SJSA1 (cell line): Measurements from ENCODE around the gene MMAB. TPM values are rescaled to one million over a fixed set of nuclear protein-coding genes. Genes with fewer than 3 reads are reported as not detected.

Source experiments
- DNase-seq, 2 experiments: peaks; one replicate each; pipeline ENCODE4 v3.0.0-alpha.2; 2015 to 2020; ENCODE audit warnings: low spot score in 2 of 2, low read depth in 1 of 2
- H3K27ac ChIP-seq: fragments of 250-450 bp; sonication (Bioruptor Pico); 2 replicates; pipeline ENCODE4 v1.5.1; 2020; ENCODE audit warnings: mild to moderate bottlenecking, moderate library complexity
- H3K27me3 ChIP-seq: fragments of 250-450 bp; sonication (Bioruptor Pico); replicated peaks from 2 replicates; pipeline ENCODE4 v1.5.1; 2020; ENCODE audit warnings: mild to moderate bottlenecking, moderate library complexity
- H3K36me3 ChIP-seq: fragments of 250-450 bp; sonication (Bioruptor Pico); 2 replicates; pipeline ENCODE4 v1.5.1; 2020; ENCODE audit warnings: mild to moderate bottlenecking
- H3K4me1 ChIP-seq: fragments of 250-450 bp; sonication (Bioruptor Pico); replicated peaks from 2 replicates; pipeline ENCODE4 v1.6.1; 2021; ENCODE audit warnings: mild to moderate bottlenecking
- H3K4me3 ChIP-seq: fragments of 250-450 bp; sonication (Bioruptor Pico); 2 replicates; pipeline ENCODE4 v1.5.1; 2020; ENCODE audit warnings: mild to moderate bottlenecking
- H3K9me3 ChIP-seq: fragments of 250-450 bp; sonication (Bioruptor Pico); replicated peaks from 2 replicates; pipeline ENCODE4 v1.5.1; 2020; ENCODE audit warnings: mild to moderate bottlenecking
- total RNA-seq: library from RNA; depleted of rRNA; stranded (reverse); fragments of >200 nt; shearing (Covaris generic); gene quantifications from 2 replicates; pipeline ENCODE4 v1.2.3, GENCODE V29; 2014

MMAB gene
- total RNA-seq, 1 experiment from 2014 or later, result 33.3 TPM

DNA sequence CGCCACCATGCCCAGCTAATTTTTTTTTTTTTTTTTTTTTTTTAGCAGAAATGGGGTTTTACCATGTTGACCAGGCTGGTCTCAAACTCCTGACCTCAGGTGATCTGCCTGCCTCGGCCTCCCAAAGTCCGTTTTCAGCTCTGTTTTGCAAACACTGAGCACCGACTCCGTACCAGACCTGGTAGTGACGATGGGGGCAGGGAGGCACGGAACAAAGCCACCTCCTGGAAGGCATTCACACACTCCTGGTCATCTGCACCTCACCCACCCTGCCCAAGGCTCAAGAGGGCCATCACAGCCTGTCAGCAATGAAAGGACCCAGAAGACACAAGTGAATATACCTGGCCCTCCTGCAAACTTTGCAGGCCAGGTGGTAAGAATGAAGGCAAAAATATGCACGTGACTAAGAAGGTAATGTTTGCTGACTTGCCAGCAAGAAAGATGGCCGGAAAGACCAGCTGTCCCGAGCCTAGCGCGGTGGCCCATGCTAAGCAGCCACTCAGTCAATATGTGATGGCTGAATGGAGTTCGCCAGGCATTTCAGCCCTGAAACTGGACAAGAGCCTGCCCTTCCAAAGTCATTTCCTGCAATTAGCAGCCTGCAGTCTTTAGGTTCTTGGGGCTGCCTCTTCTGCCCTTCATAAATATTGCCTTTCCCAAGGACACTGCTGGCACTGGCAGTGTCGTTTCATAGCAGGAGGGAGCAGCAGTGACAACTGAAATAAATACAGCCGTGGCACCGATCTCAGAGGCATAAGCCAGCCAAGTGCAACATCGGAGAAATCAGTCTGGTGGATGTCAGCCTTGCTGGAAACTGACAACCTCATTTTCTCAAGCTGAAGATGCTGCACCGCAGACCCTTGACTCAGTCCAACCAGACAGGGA, 17.6 kb downstream of the MMAB start:
- no peak overlapping the region for H3K27ac ChIP-seq
- no peak for DNase-seq
- peaks cover 14% of the 10 kb centered on the region; the same call in 1 of the 2 replicates for H3K27me3 ChIP-seq
- no peaks in the 10 kb centered on the region for H3K4me1 ChIP-seq
- H3K4me3 ChIP-seq, result no peak overlapping the region
- no peaks in the 10 kb centered on the region for H3K9me3 ChIP-seq
- no peaks in the 10 kb centered on the region for H3K36me3 ChIP-seq

DNA sequence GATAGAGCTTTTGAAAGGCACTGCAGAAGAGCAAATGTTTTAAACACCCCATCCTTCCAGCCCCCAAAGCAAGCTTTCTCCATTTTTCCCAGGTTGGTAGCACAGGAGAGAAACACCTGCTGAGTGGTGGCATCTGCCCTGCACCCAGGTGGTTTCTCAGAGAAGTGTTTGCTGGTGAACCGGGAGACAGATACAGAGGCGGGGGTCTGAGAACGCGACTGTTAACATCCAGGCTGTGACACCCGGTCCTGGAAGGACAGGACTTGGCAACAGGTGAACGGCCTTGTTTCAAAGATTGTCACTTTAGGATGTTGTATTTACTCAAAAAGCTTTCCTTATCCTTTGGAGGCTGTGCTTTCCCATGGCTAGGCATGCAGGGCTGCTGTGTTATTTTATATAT, 18.5 kb downstream of the MMAB start:
- Histone ChIP-seq H3K9me3 (no peaks in the 10 kb centered on the region), H3K27me3 (peaks cover 20% of the 10 kb centered on the region), H3K36me3 (no peaks in the 10 kb centered on the region), H3K4me1 (no peaks in the 10 kb centered on the region), H3K27ac (no peak overlapping the region), H3K4me3 (no peak overlapping the region)
- DNase-seq, result no peak

DNA sequence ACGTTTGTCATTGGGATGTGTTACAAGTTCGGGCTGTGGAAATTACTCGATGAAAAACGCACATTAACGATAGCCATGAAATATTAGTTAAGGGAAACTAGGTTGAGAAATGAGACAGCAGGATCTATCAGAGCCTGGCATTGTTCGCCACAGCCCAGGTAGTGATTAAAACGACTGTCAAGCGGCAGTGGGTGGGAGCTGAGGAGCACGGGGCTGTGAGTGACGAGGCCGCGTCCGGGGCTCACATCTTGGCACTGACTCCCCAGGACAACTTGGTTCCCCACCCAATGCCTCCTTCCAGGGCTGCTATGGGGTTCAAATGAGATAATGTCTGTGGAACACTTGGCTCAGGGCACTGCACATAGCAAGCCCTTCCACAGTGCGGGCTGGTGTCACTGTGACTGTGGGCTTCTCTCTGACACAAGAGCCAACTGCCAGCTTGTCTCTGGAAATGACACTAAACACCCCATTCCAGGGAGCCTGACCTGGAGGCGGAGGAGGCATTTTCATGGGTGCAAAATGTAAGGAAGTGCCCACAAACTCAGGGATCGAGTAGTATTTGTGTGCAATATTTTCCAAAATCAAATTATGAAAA, 19.3 kb downstream of the MMAB start:
- Histone ChIP-seq H3K4me1 (no peaks in the 10 kb centered on the region), H3K4me3 (no peak overlapping the region), H3K9me3 (no peaks in the 10 kb centered on the region), H3K36me3 (no peaks in the 10 kb centered on the region), H3K27me3 (peaks cover 23% of the 10 kb centered on the region), H3K27ac (no peak overlapping the region)
- DNase-seq, result no peak

GRCh38 chr12:109553483-109553882, 19.8 kb downstream of the MMAB start:
- Histone ChIP-seq H3K27ac (no peak overlapping the region), H3K9me3 (no peaks in the 10 kb centered on the region), H3K27me3 (peaks cover 27% of the 10 kb centered on the region), H3K4me3 (no peak overlapping the region), H3K36me3 (no peaks in the 10 kb centered on the region), H3K4me1 (no peaks in the 10 kb centered on the region)
- no peak for DNase-seq

- Histone ChIP-seq H3K9me3 (no peaks in the 10 kb centered on the region), H3K36me3 (no peaks in the 10 kb centered on the region), H3K27me3 (peaks cover 29% of the 10 kb centered on the region), H3K27ac (no peak overlapping the region), H3K4me3 (no peak overlapping the region), H3K4me1 (no peaks in the 10 kb centered on the region)
- DNase-seq, result no peak
Measured at GRCh38 chr12:109552971-109553370, 20.3 kb downstream of the MMAB start.

GRCh38 chr12:109551108-109551507, 22.2 kb downstream of the MMAB start:
- Histone ChIP-seq H3K4me1 (no peaks in the 10 kb centered on the region), H3K27me3 (peaks cover 29% of the 10 kb centered on the region), H3K4me3 (no peak overlapping the region), H3K27ac (no peak overlapping the region), H3K9me3 (no peaks in the 10 kb centered on the region), H3K36me3 (no peaks in the 10 kb centered on the region)
- no peak for DNase-seq

DNA sequence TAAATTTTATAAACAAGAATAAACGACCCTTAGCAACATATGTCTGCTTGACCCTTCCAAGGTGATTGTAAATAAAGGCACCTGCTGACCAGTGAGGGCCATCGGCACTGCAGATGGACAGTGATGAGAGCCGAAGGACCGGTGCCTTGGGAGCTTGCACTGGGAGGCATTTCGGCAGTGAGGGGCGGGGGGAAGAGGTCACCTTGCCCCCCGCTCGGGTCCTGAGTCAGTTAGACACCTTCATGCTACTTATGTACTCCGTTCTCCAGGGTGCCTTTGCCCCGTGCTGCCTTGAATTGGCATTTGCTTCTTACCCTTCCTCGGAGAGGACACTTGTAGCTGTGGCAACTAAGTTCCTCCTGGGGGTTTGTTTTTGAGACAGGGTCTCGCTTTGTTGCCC, 23.0 kb downstream of the MMAB start:
- Histone ChIP-seq H3K36me3 (no peaks in the 10 kb centered on the region), H3K4me3 (no peak overlapping the region), H3K4me1 (peaks cover under 1% of the 10 kb centered on the region; the same call in 1 of the 2 replicates), H3K9me3 (no peaks in the 10 kb centered on the region), H3K27me3 (peaks cover 29% of the 10 kb centered on the region), H3K27ac (no peak overlapping the region)
- DNase-seq, result no peak

GRCh38 chr12:109549613-109550270, 23.6 kb downstream of the MMAB start:
- Histone ChIP-seq H3K36me3 (no peaks in the 10 kb centered on the region), H3K4me3 (no peak overlapping the region), H3K9me3 (no peaks in the 10 kb centered on the region), H3K27ac (no peak overlapping the region), H3K4me1 (peaks cover 6% of the 10 kb centered on the region; the same call in 1 of the 2 replicates), H3K27me3 (peaks cover 28% of the 10 kb centered on the region)
- no peak for DNase-seq

GRCh38 chr12:109548258-109548657, 25.0 kb downstream of the MMAB start:
- peaks cover 19% of the 10 kb centered on the region for H3K27me3 ChIP-seq
- H3K4me3 ChIP-seq, result no peak overlapping the region
- no peak for DNase-seq
- H3K27ac ChIP-seq, result no peak overlapping the region
- H3K9me3 ChIP-seq, result no peaks in the 10 kb centered on the region
- peaks cover 6% of the 10 kb centered on the region; the same call in 1 of the 2 replicates for H3K4me1 ChIP-seq
- H3K36me3 ChIP-seq, result no peaks in the 10 kb centered on the region

DNA sequence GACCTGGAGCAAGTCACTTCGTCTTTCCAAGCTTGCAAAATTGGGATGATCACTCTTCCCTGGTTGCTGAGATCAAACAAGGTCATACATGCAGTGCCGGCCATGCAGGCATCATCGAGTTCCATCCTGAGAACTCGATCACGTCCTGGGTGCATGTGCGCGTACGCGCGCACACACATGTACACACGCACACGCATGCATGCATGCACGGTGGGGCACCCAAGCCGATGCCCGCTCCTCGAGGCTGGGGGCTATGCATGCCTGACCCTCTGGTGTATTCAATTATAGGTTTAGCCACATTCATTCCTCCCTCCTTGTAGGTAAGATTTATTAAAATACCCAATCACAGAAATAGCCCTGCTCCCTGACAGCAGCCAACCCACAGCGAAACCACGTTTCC, 26.0 kb downstream of the MMAB start:
- no peaks in the 10 kb centered on the region for H3K36me3 ChIP-seq
- H3K4me1 ChIP-seq, result peaks cover 6% of the 10 kb centered on the region; the same call in 1 of the 2 replicates
- H3K9me3 ChIP-seq, result no peaks in the 10 kb centered on the region; the same call in 1 of the 2 replicates
- H3K27me3 ChIP-seq, result peaks cover 19% of the 10 kb centered on the region
- H3K27ac ChIP-seq, result no peak overlapping the region
- H3K4me3 ChIP-seq, result no peak overlapping the region
- DNase-seq, result no peak

DNA sequence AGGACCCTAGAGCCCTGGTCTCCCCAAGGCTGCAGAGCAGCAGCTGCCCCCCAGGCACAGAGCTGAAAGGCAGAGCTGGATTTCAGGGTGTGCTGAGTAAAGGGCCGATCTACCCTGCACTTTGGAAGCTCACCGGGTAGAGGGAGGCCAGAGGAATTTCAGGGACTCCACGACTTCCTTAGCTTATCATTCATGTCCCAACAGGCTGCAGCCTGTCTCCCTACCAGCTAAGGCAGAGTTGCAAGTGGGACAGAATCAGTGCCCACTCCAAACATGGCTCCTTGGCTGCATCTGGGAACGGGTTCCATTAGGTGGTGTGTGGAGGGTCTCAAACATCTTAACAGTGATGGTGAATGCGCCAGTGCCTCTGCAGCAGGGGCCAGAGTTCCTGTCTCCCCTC, 27.5 kb downstream of the MMAB start:
- Histone ChIP-seq H3K27ac (no peak overlapping the region), H3K4me3 (no peak overlapping the region), H3K9me3 (no peaks in the 10 kb centered on the region; the same call in 1 of the 2 replicates), H3K4me1 (peaks cover 6% of the 10 kb centered on the region; the same call in 1 of the 2 replicates), H3K27me3 (peaks cover 15% of the 10 kb centered on the region), H3K36me3 (no peaks in the 10 kb centered on the region)
- no peak for DNase-seq

GRCh38 chr12:109544955-109545531, 28.3 kb downstream of the MMAB start:
- no peak for DNase-seq
- Histone ChIP-seq H3K36me3 (no peaks in the 10 kb centered on the region), H3K4me3 (no peak overlapping the region), H3K27ac (no peak overlapping the region), H3K27me3 (peaks cover 12% of the 10 kb centered on the region), H3K4me1 (peaks cover 7% of the 10 kb centered on the region), H3K9me3 (no peaks in the 10 kb centered on the region; the same call in 1 of the 2 replicates)

DNA sequence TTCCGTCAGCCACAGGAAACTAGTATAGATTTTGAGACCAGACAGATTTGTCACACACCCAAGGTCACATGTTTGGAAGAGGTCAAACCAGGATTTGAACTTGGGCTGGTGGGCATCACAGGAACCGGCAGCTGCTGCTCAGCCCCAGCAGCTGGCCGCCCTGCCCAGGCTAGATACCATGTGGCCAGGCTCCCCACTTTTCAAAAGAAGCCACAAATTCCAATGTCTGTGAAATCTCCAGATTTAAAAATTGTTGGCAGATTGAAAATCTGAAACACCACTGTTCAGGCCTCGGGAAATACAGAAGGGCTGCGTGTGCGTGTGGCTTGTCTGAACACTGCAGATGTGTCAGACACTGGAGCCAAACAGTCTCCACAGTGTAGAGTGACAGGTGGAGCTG, 30.4 kb downstream of the MMAB start:
- H3K4me3 ChIP-seq, result no peak overlapping the region
- H3K36me3 ChIP-seq, result peaks cover 4% of the 10 kb centered on the region; the same call in 1 of the 2 replicates
- no peak for DNase-seq
- H3K27ac ChIP-seq, result no peak overlapping the region
- H3K9me3 ChIP-seq, result no peaks in the 10 kb centered on the region; the same call in 1 of the 2 replicates
- peaks cover 23% of the 10 kb centered on the region for H3K4me1 ChIP-seq
- no peaks in the 10 kb centered on the region for H3K27me3 ChIP-seq
